HG02884 (cell line): ENCODE results near the gene IL4R.
"Not testable (repeated sequence)": the region's sequence is repeated elsewhere in the genome, so short reads cannot be mapped to it uniquely, and the experiment has no call there.

ENCODE experiments used
- ATAC-seq: cut with Tn5 transposase; IDR thresholded peaks from one replicate; pipeline ENCODE4 v1.9.1; 2021; ENCODE audit warnings: mild to moderate bottlenecking, moderate library complexity; ENCODE audit not compliant: unreplicated experiment

The IL4R gene

GRCh38 chr16:27401768-27402568 is 88.2 kb downstream of the IL4R start, which contains the start of gene IL21R:
TSS of gene IL21R (plus strand) at chr16:27402174. CDS start at chr16:27430072, 27,898 bp downstream.
- peak; percentile 58 for ATAC-seq

- ATAC-seq: no peak
These were observed 88.8 kb downstream of the IL4R start for GRCh38 chr16:27402569-27402963.

DNA sequence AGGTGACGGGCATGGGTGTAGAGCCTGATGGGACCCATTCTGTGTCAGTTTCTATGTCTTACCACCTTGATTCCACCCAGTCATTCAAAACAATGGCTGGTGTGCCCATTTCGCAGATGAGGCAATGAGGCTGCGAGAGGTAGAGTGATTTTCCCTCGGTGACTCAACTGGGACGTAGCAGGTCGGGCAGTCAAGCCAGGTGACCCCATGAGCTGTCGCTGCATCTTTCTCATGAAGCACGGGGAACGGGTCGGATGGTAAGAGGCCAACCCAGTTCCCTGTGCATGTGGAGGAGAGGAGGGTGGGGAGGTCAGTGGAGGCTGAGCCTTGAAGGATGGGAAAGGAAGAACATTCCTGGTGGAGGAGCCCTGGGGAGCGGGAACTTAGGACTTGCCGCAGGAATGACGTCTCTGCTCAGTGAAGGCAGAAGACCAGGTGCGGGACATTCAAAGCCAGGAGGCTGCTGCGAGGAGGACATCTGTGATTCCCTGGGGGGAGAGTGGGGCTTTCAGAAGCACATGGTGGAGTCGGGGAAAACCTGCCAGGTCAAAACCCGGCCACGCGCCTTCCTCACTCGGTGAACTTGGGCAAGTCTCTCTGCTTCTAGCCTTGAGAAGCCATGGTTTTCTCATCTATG is 89.3 kb downstream of the IL4R start:
- no peak for ATAC-seq

DNA sequence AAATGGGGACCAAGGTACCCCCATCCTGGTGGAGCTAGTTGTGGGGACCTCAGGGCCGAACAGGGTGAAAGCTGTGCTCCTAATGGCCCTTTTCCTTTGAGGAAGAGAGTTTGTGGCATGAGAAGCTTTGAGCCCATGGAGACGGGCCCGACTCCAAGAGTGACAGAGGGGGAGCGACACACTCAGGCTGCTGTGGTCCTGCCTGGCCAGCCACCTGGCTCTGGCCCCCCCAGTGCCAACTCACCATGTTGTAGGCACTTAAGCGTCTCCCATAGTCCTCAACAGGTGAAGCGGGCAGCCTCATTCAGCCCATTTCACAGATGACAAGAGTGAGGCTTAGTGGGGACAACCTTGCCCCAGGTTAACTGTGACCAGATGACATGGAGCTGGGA is 89.8 kb downstream of the IL4R start:
- no peak for ATAC-seq

- no peak for ATAC-seq
These were observed 90.5 kb downstream of the IL4R start for GRCh38 chr16:27404163-27404823.

- no peak for ATAC-seq
These were observed 92.0 kb downstream of the IL4R start for GRCh38 chr16:27405546-27406451.

DNA sequence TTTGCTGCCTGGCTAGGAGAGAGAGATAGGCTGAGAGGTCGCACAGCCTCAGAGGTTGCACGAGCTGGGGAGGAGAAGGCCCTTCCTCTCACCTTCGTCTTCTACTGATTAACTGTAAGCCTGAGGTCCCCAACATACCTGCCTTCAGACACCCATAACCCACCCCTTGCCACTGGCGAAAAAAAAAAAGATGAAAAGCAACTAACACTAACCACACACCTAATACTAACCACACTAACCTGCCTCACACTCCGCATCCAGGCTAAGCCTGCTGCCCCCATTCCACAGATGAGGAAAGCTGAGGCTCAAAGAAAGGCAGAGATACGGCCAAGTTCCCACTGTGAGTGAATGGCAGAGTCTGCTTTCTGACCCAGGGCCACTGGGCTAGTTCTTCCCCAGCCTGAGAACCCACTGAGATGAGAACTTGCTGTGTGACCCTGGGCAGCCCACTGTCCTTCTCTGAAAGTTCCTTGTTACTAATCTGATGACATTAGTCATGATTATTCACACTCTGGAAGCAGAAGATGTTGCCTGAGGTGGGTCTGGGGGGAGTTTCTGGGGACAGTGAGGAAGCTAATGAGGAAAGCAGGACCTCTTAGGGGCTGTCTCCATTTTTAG is 92.8 kb downstream of the IL4R start:
- no peak for ATAC-seq

DNA sequence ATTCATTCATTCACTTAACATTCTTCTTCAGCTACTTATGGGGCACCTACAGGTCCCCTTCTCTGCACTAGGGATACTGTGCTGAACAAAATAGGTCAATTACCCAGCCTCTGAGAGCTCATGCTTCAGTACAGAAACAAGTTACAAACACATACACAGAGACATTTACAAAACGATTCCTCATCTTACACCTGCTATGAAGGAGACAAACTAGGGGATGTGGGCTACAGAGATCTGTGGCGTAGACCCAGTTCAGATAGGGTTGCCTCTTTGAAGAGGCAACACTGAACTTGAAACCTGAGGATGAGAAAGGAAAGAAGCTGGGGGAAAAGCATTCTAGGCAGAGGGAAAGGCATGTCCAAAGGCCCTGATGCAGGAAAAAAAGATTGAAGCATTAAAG is 93.4 kb downstream of the IL4R start:
- ATAC-seq: no peak

GRCh38 chr16:27408012-27408601 is 94.3 kb downstream of the IL4R start:
- peak; percentile 31 for ATAC-seq

DNA sequence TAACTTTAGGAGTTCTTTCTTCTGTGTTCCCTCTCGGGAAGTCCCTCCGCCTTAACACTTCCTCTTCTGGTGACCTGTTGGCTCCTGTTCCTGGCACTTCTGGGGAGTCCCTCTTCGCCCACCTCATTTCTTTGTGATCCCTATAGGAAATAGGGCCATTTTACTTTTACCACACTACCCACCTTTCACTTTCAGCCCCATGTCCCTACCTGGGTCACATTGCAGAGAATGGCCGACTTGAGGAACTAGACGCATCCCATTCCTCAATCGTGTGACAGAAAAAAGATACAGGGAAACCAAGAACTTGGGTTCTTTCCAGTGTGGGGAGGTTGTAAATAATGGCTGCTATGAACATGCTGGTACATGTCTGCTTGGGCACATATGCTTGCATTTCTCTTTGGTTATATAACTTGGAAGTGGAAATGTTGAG is 94.8 kb downstream of the IL4R start:
- no peak for ATAC-seq

- ATAC-seq: not testable (repeated sequence)
These were observed 96.2 kb downstream of the IL4R start for GRCh38 chr16:27409958-27410357.

- ATAC-seq: no peak
These were observed 97.0 kb downstream of the IL4R start for GRCh38 chr16:27410761-27411160.

DNA sequence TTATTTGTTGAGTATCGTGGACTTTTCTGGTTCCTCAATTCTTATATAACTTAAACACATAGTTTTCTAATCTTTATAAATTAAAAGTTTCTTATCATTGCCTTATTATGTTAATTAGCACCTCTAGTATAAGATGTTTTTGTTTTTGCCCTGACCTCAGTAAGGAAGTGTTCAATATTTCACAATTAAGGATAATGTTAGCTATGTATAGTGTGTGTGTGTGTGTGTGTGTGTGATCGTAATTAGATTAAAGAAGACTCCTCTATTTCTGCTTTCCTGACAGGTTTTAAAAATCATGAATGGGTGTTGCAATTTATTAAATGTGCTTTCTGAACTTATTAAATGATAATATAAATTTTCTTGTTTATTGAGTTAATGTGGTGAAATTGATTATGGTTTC is 100.2 kb downstream of the IL4R start:
- no peak for ATAC-seq
